DND-41 (cell line): ENCODE data around the gene ATXN1.
"Not testable (repeated sequence)": the region's sequence is repeated elsewhere in the genome, so short reads cannot be mapped to it uniquely, and the experiment has no call there.

Experiments used
- ATAC-seq: fragments of 200-7000 bp; cut with Tn5 transposase; 3 replicates; pipeline ENCODE4 v1.9.1; 2021; ENCODE audit warnings: low read depth; ENCODE audit not compliant: insufficient read depth
- DNase-seq: peaks from one replicate; pipeline ENCODE4 v3.0.0-alpha.2; 2020
- H2AFZ ChIP-seq: 2 replicates; pipeline ENCODE4 v1.6.0; 2012; ENCODE audit warnings: low read depth, low read length
- H3K27ac ChIP-seq: 2 replicates; pipeline ENCODE4 v1.5.1; 2012; ENCODE audit warnings: low read length, inconsistent platforms
- H3K27me3 ChIP-seq: fragments of 200-600 bp; sonication (generic); 2 replicates; pipeline ENCODE4 v1.6.0; 2012; ENCODE audit warnings: low read length, mild to moderate bottlenecking, inconsistent platforms; ENCODE audit not compliant: insufficient read depth, poor library complexity
- H3K36me3 ChIP-seq: 2 replicates; pipeline ENCODE4 v1.5.1; 2012; ENCODE audit warnings: low read length, inconsistent platforms; ENCODE audit not compliant: insufficient read depth
- H3K4me1 ChIP-seq: 2 replicates; pipeline ENCODE4 v1.5.1; 2012; ENCODE audit warnings: mild to moderate bottlenecking, low read length; ENCODE audit not compliant: insufficient read depth
- H3K4me2 ChIP-seq: 2 replicates; pipeline ENCODE4 v1.6.0; 2012; ENCODE audit warnings: mild to moderate bottlenecking, moderate library complexity, low read length, inconsistent platforms; ENCODE audit not compliant: insufficient read depth
- H3K4me3 ChIP-seq, 2 experiments: fragments of 200-600 bp in 1 of 2; shearing (Covaris generic) in 1 of 2; 2 replicates each; pipeline ENCODE4 v1.5.1; 2012 to 2016; ENCODE audit warnings: inconsistent platforms in 2 of 2, low read length in 2 of 2, mild to moderate bottlenecking in 2 of 2, low read depth in 1 of 2, moderate library complexity in 1 of 2
- H3K79me2 ChIP-seq: 2 replicates; pipeline ENCODE4 v1.6.0; 2012; ENCODE audit warnings: low read length, inconsistent platforms; ENCODE audit not compliant: insufficient read depth
- H3K9ac ChIP-seq: 2 replicates; pipeline ENCODE4 v1.6.0; 2012; ENCODE audit warnings: low read depth, mild to moderate bottlenecking, inconsistent platforms, low read length, moderate library complexity
- H3K9me3 ChIP-seq: 2 replicates; pipeline ENCODE4 v1.5.1; 2012; ENCODE audit warnings: low read length, moderate library complexity, mild to moderate bottlenecking, inconsistent platforms; ENCODE audit not compliant: insufficient read depth, severe bottlenecking
- H4K20me1 ChIP-seq: 2 replicates; pipeline ENCODE4 v1.6.0; 2012; ENCODE audit warnings: low read length; ENCODE audit not compliant: insufficient read depth
- CTCF ChIP-seq: IDR thresholded peaks from 2 replicates; pipeline ENCODE4 v1.5.1; 2012; ENCODE audit warnings: borderline replicate concordance, low read length, moderate library complexity, mild to moderate bottlenecking; ENCODE audit not compliant: poor library complexity, severe bottlenecking; ENCODE audit errors: extremely low read depth
- EZH2 ChIP-seq: IDR thresholded peaks from 3 replicates; pipeline ENCODE4 v1.6.1; 2012; ENCODE audit warnings: borderline replicate concordance, low read depth, mild to moderate bottlenecking, moderate library complexity, low read length, inconsistent platforms; ENCODE audit not compliant: severe bottlenecking

Gene ATXN1

GRCh38 chr6:16260602-16261001 lies 500.7 kb downstream of the ATXN1 start:
- not testable (repeated sequence) for DNase-seq, H3K4me3 ChIP-seq, H2AFZ ChIP-seq, H3K4me2 ChIP-seq, ATAC-seq, H3K9ac ChIP-seq, H3K27me3 ChIP-seq, H3K9me3 ChIP-seq, H3K36me3 ChIP-seq, H3K27ac ChIP-seq, H3K4me1 ChIP-seq, H4K20me1 ChIP-seq, H3K79me2 ChIP-seq

- not testable (repeated sequence) for H2AFZ ChIP-seq, H3K27me3 ChIP-seq, H3K9ac ChIP-seq, H3K27ac ChIP-seq, DNase-seq, ATAC-seq, H3K79me2 ChIP-seq, H3K4me3 ChIP-seq, H3K9me3 ChIP-seq, H3K4me2 ChIP-seq, H3K4me1 ChIP-seq, H4K20me1 ChIP-seq, H3K36me3 ChIP-seq
Measured at GRCh38 chr6:16259604-16260003, 501.7 kb downstream of the ATXN1 start.

- no peak overlapping the region for H3K4me2 ChIP-seq
- H3K79me2 ChIP-seq: no peaks in the 10 kb centered on the region
- H3K4me3 ChIP-seq: no peak overlapping the region
- no peaks in the 10 kb centered on the region for H3K4me1 ChIP-seq
- H3K9me3 ChIP-seq: no peaks in the 10 kb centered on the region
- no peak for ATAC-seq
- no peak for TF ChIP-seq EZH2
- TF ChIP-seq CTCF: no peak
- no peak overlapping the region for H3K27ac ChIP-seq
- no peaks in the 10 kb centered on the region for H3K27me3 ChIP-seq
- no peak overlapping the region for H3K9ac ChIP-seq
- H3K36me3 ChIP-seq: no peaks in the 10 kb centered on the region
- H4K20me1 ChIP-seq: no peaks in the 10 kb centered on the region
- no peak for DNase-seq
- H2AFZ ChIP-seq: no peak overlapping the region
Measured at GRCh38 chr6:16258709-16259075, 502.6 kb downstream of the ATXN1 start.

GRCh38 chr6:16257999-16258708 lies 503.1 kb downstream of the ATXN1 start:
- Histone ChIP-seq H3K27me3 (no peaks in the 10 kb centered on the region), H4K20me1 (no peaks in the 10 kb centered on the region), H3K4me1 (no peaks in the 10 kb centered on the region), H3K4me2 (no peak overlapping the region), H2AFZ (no peak overlapping the region), H3K36me3 (no peaks in the 10 kb centered on the region), H3K9ac (no peak overlapping the region), H3K9me3 (no peaks in the 10 kb centered on the region), H3K79me2 (no peaks in the 10 kb centered on the region), H3K4me3 (no peak overlapping the region), H3K27ac (no peak overlapping the region)
- no peak for DNase-seq
- no peak for TF ChIP-seq CTCF
- TF ChIP-seq EZH2: no peak
- no peak for ATAC-seq
